LoVo (cell line): Measurements from ENCODE around the gene ZG16B.

Experiments
- DNase-seq: peaks from one replicate; pipeline ENCODE4 v3.0.0-alpha.2; 2016; ENCODE audit warnings: low spot score

The ZG16B gene

DNA sequence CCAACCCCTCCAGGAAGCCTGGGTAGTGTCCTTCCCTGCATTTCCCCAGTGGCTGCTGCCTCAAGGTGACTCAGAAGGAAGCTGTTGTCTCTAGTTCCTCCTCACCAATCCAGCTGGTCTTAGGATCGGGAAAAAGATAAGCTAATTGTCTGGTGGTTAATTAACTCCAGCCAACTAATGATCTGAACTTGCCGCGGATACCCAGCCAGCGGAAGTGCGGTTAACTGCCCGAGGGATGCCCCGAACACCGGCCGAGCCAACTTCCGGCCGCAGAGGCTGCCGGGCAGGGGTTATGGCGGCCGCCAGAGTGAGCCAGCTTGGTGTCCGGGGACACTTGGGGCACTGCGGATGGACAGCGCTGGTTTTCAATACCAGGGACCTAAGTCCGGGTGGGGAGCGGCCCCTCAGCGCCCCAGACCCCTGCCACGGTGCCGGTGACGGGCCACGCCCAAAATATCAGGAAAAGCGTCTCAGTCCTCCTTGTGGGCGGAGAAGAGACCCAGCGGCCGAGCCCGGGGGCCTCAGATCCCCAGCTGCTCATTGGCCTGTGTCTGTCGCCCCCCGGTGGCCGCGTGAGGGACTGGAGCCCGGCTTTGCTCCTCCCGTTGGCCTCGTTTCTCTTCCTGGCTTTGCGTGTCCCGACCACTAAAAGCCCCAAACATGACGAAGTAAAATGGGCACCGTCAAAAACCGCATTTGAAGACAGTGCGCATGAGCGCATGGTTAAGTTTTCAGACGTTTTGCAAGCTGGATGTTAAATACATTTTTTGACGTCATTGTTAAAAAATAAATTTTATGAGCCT, 38.1 kb downstream of the ZG16B start:
- peak; percentile 93 for DNase-seq

DNA sequence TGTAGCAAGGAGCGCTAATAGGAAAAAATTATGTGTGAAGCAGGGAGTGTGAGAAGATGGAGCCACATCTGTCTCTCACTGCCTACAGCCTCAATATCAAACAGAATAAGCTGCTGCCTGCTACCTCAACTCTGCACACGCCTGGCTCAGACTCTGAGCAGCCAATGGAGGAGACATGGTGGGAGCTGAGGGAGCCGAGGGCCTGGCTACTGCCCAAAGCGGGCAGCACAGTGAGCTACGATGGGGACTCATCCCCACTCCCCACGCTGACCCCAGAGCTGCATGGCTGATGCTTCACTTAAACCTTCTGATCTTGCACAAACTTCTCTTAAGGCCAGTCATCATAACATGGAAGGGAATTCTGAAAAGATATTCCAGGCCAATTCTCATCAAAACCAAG, 41.8 kb downstream of the ZG16B start:
- no peak for DNase-seq

DNA sequence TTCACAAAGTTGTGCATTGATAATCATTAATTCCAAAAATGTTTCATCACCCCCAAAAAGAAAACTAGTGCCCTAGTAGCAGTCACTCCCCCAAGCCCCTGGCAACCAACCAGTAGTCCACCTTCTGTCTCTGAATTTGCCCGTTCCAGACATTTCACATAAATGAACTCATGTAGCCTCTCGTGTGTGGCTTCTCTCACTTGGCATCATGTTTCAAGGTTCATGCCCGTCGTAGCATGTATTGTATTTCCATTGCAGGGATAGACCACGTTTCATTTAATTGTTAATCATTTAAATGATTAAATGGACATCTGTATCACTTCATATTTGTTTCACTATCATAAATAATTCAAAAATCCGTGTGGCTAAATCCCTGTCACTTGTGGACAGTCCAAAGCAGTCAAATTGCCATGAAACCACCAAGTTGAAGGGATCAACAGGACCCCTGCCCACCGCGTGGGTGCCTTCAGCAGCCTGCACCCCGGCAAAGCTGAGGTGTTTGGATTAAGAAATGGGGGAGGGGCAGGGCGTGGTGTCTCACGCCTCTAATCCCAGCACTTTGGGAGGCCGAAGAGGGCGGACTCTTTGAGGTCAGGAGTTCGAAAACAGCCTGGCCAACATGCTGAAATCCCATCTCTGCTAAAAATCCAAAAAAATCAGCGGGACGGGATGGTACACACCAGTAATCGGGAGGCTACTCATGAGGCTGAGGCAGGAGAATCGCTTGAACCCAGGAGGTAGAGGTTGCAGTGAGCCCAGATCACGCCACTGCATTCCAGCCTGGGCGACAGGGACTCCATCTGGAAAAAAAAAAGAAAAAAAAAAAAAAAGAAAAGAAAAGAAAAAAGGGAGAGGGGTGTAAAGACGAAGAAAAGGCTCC, 44.2 kb downstream of the ZG16B start:
- no peak for DNase-seq

DNA sequence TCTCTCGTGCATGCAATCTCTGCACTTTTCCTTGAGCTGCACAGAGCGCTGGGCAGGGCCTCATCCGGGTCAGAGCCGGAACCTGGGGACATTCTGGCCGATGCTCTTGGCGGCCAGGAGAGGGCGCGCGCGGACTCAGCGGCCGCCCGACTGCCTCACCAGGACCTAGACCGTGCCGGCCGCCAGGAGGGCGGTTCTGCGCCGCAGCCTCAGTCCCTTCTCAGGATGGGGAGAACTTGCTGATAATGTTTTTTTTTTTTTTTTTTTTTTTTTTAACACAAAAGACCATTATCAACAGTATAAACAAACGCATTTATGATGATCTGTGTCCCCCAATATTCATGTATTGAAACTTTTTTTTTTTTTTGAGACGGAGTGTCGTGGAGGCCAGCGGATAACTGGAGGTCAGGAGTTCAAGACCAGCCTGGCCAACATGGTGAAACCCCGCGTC, 44.8 kb downstream of the ZG16B start:
- peak; percentile 89 for DNase-seq

DNA sequence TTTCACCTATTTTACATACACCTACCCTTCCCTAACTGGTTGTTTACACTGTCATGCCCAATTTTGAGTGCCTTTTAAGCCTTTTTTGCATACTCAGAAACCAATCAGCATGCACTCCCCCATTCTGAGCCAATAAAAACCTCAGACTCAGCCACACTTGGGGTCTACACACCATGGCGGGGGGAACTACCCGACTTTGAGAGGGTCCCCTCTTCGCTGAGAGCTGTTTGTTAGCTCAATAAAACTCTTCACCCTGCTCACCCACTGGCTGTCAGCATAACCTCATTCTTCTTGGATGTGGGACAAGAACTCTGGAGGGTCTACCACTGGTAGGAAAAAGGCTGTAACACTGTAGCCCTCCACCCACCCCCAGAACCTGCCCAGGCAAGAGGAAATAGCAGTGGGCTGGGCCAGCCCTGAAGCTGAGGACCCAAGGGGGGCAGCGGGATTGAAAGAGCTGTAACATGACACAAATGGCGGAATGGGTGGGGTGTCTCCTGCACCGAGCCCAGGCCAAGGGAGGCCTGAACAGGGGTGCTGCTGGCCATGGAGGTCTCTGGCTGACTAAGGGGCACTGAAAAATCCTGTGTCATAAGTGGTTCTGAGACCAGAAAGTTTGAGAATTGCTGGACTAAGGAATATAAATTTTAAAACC, 49.9 kb downstream of the ZG16B start:
- DNase-seq = no peak
